ENCODE results near the gene WDR45. TPM values are rescaled to one million over a fixed set of nuclear protein-coding genes. Genes with fewer than 3 reads are reported as not detected.

WDR45 gene
- total RNA-seq, 1 experiment from 2014 or later: 36.7 TPM

DNA sequence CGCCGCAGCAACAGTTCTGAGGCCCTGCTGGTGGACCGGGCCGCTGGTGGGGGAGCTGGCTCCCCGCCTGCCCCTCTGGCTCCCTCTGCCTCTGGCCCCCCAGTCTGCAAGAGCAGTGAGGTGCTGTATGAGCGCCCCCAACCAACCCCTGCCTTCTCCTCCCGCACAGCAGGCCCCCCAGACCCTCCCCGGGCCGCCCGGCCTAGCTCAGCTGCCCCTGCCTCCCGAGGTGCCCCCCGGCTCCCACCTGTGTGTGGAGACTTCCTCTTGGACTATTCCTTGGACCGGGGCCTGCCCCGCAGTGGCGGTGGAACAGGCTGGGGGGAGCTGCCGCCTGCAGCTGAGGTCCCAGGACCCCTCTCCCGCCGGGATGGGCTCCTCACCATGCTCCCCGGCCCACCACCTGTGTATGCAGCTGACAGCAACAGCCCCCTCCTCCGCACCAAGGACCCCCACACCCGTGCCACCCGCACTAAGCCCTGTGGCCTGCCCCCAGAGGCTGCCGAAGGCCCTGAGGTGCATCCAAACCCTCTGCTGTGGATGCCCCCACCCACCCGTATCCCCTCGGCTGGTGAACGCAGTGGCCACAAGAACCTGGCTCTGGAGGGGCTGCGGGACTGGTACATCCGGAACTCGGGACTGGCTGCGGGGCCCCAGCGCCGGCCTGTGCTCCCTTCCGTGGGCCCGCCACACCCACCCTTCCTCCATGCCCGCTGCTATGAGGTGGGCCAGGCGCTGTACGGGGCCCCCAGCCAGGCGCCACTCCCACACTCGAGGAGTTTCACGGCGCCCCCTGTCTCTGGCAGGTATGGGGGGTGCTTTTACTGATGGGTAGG lies 12.2 kb downstream of the WDR45 start:
- Histone ChIP-seq H3K4me2 (no peak overlapping the region), H3K9me2 (ENCODE audit: insufficient read depth) (no peaks in the 10 kb centered on the region), H3F3A (ENCODE audit: insufficient read depth, low read depth) (no peaks in the 10 kb centered on the region), H4K20me1 (ENCODE audit: insufficient read depth) (no peaks in the 10 kb centered on the region), H3K9me3 (ENCODE audit: insufficient read depth, low read depth) (no peaks in the 10 kb centered on the region), H2AFZ (no peak overlapping the region), H3K27me3 (ENCODE audit: insufficient read depth, low read depth) (no peaks in the 10 kb centered on the region), H3K27ac (no peak overlapping the region), H3K79me2 (ENCODE audit: low read depth) (no peaks in the 10 kb centered on the region), H3K36me3 (ENCODE audit: low read depth) (no peaks in the 10 kb centered on the region), H3K4me3 (no peak overlapping the region), H3K4me1 (replicated peaks; ENCODE audit: insufficient read depth) (no peaks in the 10 kb centered on the region)
- POLR2A ChIA-PET (ENCODE audit: unreplicated experiment): no interaction called here
- CTCF ChIA-PET: no interaction called here
- no peak for DNase-seq
- TF ChIP-seq EZH2 (IDR thresholded peaks at IDR 0.05; ENCODE audit: low read depth): no peak
- TF ChIP-seq, protein P1, sequence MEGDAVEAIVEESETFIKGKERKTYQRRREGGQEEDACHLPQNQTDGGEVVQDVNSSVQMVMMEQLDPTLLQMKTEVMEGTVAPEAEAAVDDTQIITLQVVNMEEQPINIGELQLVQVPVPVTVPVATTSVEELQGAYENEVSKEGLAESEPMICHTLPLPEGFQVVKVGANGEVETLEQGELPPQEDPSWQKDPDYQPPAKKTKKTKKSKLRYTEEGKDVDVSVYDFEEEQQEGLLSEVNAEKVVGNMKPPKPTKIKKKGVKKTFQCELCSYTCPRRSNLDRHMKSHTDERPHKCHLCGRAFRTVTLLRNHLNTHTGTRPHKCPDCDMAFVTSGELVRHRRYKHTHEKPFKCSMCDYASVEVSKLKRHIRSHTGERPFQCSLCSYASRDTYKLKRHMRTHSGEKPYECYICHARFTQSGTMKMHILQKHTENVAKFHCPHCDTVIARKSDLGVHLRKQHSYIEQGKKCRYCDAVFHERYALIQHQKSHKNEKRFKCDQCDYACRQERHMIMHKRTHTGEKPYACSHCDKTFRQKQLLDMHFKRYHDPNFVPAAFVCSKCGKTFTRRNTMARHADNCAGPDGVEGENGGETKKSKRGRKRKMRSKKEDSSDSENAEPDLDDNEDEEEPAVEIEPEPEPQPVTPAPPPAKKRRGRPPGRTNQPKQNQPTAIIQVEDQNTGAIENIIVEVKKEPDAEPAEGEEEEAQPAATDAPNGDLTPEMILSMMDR (conservative IDR thresholded peaks at IDR 0.05): no peak
- intact Hi-C loops (cut with micrococcal nuclease; ENCODE audit: unreplicated experiment): no loop called here
- BruUV-seq (replicated peaks): no TSS peak

DNA sequence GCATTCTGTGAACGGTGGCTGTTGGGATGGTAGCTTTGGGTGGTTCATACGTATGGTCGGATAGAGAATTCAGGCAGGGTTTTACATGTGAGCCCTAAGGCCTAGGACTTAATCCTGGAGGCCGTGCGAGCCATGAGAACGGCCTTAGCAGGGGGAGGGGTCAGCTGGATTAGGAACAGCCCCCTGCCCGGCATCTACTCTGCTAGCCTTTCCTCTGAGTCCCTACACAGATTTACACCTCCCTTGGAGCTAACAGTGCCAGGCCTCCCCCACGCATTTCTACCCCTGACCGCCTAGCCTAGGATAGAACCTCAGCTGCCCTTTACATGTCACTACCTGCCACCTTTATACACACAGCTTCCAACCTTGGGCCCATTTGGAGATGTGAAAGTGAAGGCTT lies 13.0 kb downstream of the WDR45 start:
- TF ChIP-seq EZH2 (IDR thresholded peaks at IDR 0.05; ENCODE audit: low read depth): no peak
- TF ChIP-seq, protein P1 (conservative IDR thresholded peaks at IDR 0.05): no peak

DNA sequence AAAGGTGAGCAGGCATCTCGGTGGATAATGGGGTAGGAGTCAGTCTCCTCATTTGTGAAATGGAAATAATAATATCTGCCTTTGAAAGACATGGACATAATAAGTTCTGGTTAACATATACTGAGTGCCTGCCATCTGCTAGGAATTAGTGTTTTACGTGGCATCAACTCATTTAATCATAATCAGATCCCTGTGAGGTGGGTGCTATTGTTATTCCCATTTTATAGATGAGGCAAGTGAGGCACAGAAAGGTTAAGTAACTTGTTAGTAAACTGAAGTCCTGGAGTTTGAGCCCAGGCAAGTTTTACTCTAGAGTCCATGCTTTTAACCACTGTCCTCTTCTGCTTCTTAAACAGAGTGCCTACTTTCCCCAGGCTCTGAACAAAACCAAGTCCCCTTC lies 13.4 kb downstream of the WDR45 start:
- H3K9me2 ChIP-seq (ENCODE audit: insufficient read depth): no peaks in the 10 kb centered on the region
- H3K9me3 ChIP-seq (ENCODE audit: insufficient read depth, low read depth): no peaks in the 10 kb centered on the region
- no peak for DNase-seq
- H3F3A ChIP-seq (ENCODE audit: insufficient read depth, low read depth): no peaks in the 10 kb centered on the region
- H2AFZ ChIP-seq: no peak overlapping the region
- no peaks in the 10 kb centered on the region for H4K20me1 ChIP-seq (ENCODE audit: insufficient read depth)
- no peaks in the 10 kb centered on the region for H3K27me3 ChIP-seq (ENCODE audit: insufficient read depth, low read depth)
- no peaks in the 10 kb centered on the region for H3K4me1 ChIP-seq (replicated peaks; ENCODE audit: insufficient read depth)
- H3K36me3 ChIP-seq (ENCODE audit: low read depth): no peaks in the 10 kb centered on the region
- ChIA-PET CTCF (no interaction called here), POLR2A (ENCODE audit: unreplicated experiment) (no interaction called here)
- no peak overlapping the region for H3K27ac ChIP-seq
- TF ChIP-seq EZH2 (IDR thresholded peaks at IDR 0.05; ENCODE audit: low read depth): no peak
- BruUV-seq (replicated peaks): no TSS peak
- intact Hi-C loops (cut with micrococcal nuclease; ENCODE audit: unreplicated experiment): no loop called here
- no peak overlapping the region for H3K4me3 ChIP-seq
- no peak overlapping the region for H3K4me2 ChIP-seq
- H3K79me2 ChIP-seq (ENCODE audit: low read depth): no peaks in the 10 kb centered on the region

More for the DNA sequence above, 13.0 kb downstream of the WDR45 start:
- intact Hi-C loops (cut with micrococcal nuclease; ENCODE audit: unreplicated experiment): no loop called here
- no peaks in the 10 kb centered on the region for H3K36me3 ChIP-seq (ENCODE audit: low read depth)
- ChIA-PET CTCF (no interaction called here), POLR2A (ENCODE audit: unreplicated experiment) (no interaction called here)
- H3K27ac ChIP-seq: no peak overlapping the region
- BruUV-seq (replicated peaks): no TSS peak
- H2AFZ ChIP-seq: no peak overlapping the region
- no peaks in the 10 kb centered on the region for H3K27me3 ChIP-seq (ENCODE audit: insufficient read depth, low read depth)
- H3K9me3 ChIP-seq (ENCODE audit: insufficient read depth, low read depth): no peaks in the 10 kb centered on the region
- H3K4me2 ChIP-seq: no peak overlapping the region
- H3F3A ChIP-seq (ENCODE audit: insufficient read depth, low read depth): no peaks in the 10 kb centered on the region
- no peaks in the 10 kb centered on the region for H4K20me1 ChIP-seq (ENCODE audit: insufficient read depth)
- no peak for DNase-seq
- H3K79me2 ChIP-seq (ENCODE audit: low read depth): no peaks in the 10 kb centered on the region
- no peak overlapping the region for H3K4me3 ChIP-seq
- H3K4me1 ChIP-seq (replicated peaks; ENCODE audit: insufficient read depth): no peaks in the 10 kb centered on the region
- H3K9me2 ChIP-seq (ENCODE audit: insufficient read depth): no peaks in the 10 kb centered on the region
